Hepatocyte (in vitro differentiated cells): Measurements from ENCODE around the gene CXCR3. TPM values are rescaled to one million over a fixed set of nuclear protein-coding genes. Genes with fewer than 3 reads are reported as not detected.
"Not testable (repeated sequence)": the region's sequence is repeated elsewhere in the genome, so short reads cannot be mapped to it uniquely, and the experiment has no call there.

Source experiments
- DNase-seq: peaks from one replicate; pipeline ENCODE4 v3.0.0-alpha.2; 2016; ENCODE audit warnings: low spot score
- H2AFZ ChIP-seq: fragments of 200-600 bp; sonication (generic); 2 replicates; pipeline ENCODE4 v1.6.0; 2016; ENCODE audit warnings: antibody characterized with exemption, mild to moderate bottlenecking
- H3K27ac ChIP-seq: fragments of 200-600 bp; sonication (generic); 2 replicates; pipeline ENCODE4 v1.5.1; 2016; ENCODE audit warnings: mild to moderate bottlenecking
- H3K27me3 ChIP-seq: fragments of 200-600 bp; sonication (generic); 2 replicates; pipeline ENCODE4 v1.6.1; 2016
- H3K36me3 ChIP-seq: fragments of 200-600 bp; sonication (generic); replicated peaks from 2 replicates; pipeline ENCODE4 v1.5.1; 2016; ENCODE audit warnings: low read depth; ENCODE audit not compliant: insufficient read depth
- H3K4me1 ChIP-seq: fragments of 200-600 bp; sonication (generic); 2 replicates; pipeline ENCODE4 v1.5.1; 2016; ENCODE audit warnings: mild to moderate bottlenecking, moderate library complexity; ENCODE audit not compliant: insufficient read depth
- H3K4me2 ChIP-seq: fragments of 200-600 bp; sonication (generic); 2 replicates; pipeline ENCODE4 v1.6.0; 2016
- H3K4me3 ChIP-seq: fragments of 200-600 bp; sonication (generic); 2 replicates; pipeline ENCODE4 v1.5.1; 2016; ENCODE audit warnings: mild to moderate bottlenecking
- H3K79me2 ChIP-seq: fragments of 200-600 bp; sonication (generic); 2 replicates; pipeline ENCODE4 v1.6.0; 2017; ENCODE audit warnings: mild to moderate bottlenecking
- H3K9me2 ChIP-seq: fragments of 200-600 bp; sonication (generic); replicated peaks from 2 replicates; pipeline ENCODE4 v1.6.0; 2017; ENCODE audit warnings: mild to moderate bottlenecking; ENCODE audit not compliant: insufficient read depth
- H3K9me3 ChIP-seq: fragments of 200-600 bp; sonication (generic); 2 replicates; pipeline ENCODE4 v1.5.1; 2016; ENCODE audit warnings: low read depth, mild to moderate bottlenecking
- H4K20me1 ChIP-seq: fragments of 200-600 bp; sonication (generic); 2 replicates; pipeline ENCODE4 v1.6.0; 2016; ENCODE audit warnings: mild to moderate bottlenecking; ENCODE audit not compliant: insufficient read depth, poor library complexity, severe bottlenecking
- EZH2 ChIP-seq: fragments of 200-600 bp; sonication (generic); IDR thresholded peaks from 2 replicates; pipeline ENCODE4 v1.6.1; 2016; ENCODE audit warnings: antibody characterized with exemption, mild to moderate bottlenecking, borderline replicate concordance
- EZH2phosphoT487 ChIP-seq: fragments of 200-600 bp; sonication (generic); IDR thresholded peaks from one replicate; pipeline ENCODE4 v1.6.1; 2018; ENCODE audit warnings: antibody characterized with exemption, mild to moderate bottlenecking, low read depth, moderate library complexity; ENCODE audit not compliant: unreplicated experiment, severe bottlenecking
- WGBS: methylation state at CpG from one replicate; pipeline ENCODE4 v1.1.6; 2016; ENCODE audit warnings: low lambda C conversion rate; ENCODE audit errors: missing lambda C conversion rate; 5-methylcytosine and 5-hydroxymethylcytosine counted together
- polyA plus RNA-seq: library from polyadenylated mRNA; unstranded; fragments of >200 nt; fragmentation: Nextera tagmentation; extraction: Ambion mirVana; gene quantifications from 2 replicates; pipeline ENCODE4 v1.2.1, GENCODE V29; 2016
- total RNA-seq: library from RNA; depleted of rRNA; stranded (reverse); fragments of >200 nt; gene quantifications from 2 replicates; pipeline ENCODE4 v1.2.3, GENCODE V29; 2014
- TF ChIP-seq, protein P1 (sequence below): fragments of 200-600 bp; sonication (generic); IDR thresholded peaks from 2 replicates; pipeline ENCODE4 v1.5.1; 2016; ENCODE audit warnings: antibody characterized with exemption, mild to moderate bottlenecking; ENCODE audit not compliant: poor library complexity

Gene CXCR3
- total and polyA plus RNA-seq, 2 experiments from 2014 or later = not detected

DNA sequence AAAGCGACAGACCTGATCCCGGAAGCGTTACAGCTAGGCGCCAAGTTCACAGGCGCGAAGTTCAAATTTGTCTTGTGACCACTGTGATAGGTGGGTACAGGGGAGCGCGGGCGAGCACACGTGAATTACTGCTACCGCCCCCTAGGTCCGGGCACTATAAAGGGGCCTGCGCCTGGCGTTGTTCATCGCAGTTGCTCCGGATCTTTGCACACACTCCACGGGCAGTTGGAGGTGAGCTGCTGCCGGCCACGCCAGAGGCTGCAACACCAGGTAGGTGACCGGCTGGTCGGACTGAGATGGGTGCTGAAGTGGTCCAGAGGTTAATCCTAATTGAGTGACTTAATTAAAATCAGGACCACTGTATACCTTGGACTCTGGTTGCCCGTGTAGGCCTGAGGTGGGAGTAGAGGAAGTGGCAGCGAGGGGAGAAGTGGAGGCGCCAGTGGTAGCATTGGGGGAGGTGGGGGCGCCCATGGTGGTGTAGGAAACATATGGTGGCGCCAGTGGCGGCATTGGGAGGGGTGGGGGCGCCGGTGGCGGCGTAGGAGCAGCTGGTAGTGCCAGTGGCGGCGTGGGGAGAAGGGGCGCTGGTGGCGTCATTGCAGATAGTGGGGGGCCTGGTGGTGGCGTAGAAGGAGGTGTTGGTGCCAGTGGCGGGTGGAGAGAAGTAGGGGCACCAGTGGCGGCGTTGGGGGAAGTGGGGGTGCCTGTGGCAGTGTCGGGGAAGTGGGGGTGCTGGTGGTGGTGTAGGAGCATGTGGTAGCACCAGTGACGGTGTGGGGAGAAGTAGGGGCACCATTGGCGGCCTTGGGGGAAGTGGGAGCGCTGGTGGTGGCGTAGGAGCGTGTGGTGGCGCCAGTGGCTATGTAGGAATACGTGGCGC is 39.8 kb downstream of the CXCR3 start, which contains the start of gene GCNA:
Gene GCNA (plus strand): TSS at position 185 of the 883 bp plus-strand sequence. CDS start 2,385 bp downstream, outside the sequence.
- Histone ChIP-seq H3K9me2 (no peaks in the 10 kb centered on the region), H3K4me1 (no peaks in the 10 kb centered on the region), H3K36me3 (no peaks in the 10 kb centered on the region), H3K4me2 (no peak within 1 kb of the TSS), H2AFZ (no peak within 1 kb of the TSS), H3K27me3 (no peaks in the 10 kb centered on the region), H3K27ac (no peak within 1 kb of the TSS), H3K4me3 (no peak within 1 kb of the TSS), H4K20me1 (no peaks in the 10 kb centered on the region), H3K9me3 (no peaks in the 10 kb centered on the region), H3K79me2 (no peaks in the 10 kb centered on the region)
- DNase-seq = no peak
- WGBS = 93% methylated on average over 41 of the region's 48 CpGs
- TF ChIP-seq, protein P1, sequence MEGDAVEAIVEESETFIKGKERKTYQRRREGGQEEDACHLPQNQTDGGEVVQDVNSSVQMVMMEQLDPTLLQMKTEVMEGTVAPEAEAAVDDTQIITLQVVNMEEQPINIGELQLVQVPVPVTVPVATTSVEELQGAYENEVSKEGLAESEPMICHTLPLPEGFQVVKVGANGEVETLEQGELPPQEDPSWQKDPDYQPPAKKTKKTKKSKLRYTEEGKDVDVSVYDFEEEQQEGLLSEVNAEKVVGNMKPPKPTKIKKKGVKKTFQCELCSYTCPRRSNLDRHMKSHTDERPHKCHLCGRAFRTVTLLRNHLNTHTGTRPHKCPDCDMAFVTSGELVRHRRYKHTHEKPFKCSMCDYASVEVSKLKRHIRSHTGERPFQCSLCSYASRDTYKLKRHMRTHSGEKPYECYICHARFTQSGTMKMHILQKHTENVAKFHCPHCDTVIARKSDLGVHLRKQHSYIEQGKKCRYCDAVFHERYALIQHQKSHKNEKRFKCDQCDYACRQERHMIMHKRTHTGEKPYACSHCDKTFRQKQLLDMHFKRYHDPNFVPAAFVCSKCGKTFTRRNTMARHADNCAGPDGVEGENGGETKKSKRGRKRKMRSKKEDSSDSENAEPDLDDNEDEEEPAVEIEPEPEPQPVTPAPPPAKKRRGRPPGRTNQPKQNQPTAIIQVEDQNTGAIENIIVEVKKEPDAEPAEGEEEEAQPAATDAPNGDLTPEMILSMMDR = no peak
- no peak for TF ChIP-seq EZH2
- TF ChIP-seq EZH2phosphoT487 = no peak

- Histone ChIP-seq H3K79me2 (no peaks in the 10 kb centered on the region), H3K36me3 (no peaks in the 10 kb centered on the region), H3K4me1 (no peaks in the 10 kb centered on the region), H3K27me3 (no peaks in the 10 kb centered on the region), H2AFZ (no peak overlapping the region), H3K4me2 (no peak overlapping the region), H3K9me3 (no peaks in the 10 kb centered on the region), H3K9me2 (no peaks in the 10 kb centered on the region), H3K27ac (no peak overlapping the region), H3K4me3 (no peak overlapping the region), H4K20me1 (no peaks in the 10 kb centered on the region)
- WGBS = 95% methylated on average over 10 of the region's 24 CpGs
- DNase-seq = no peak
- TF ChIP-seq EZH2 (no peak), EZH2phosphoT487 (no peak)
- TF ChIP-seq, protein P1 = no peak
Measured at GRCh38 chrX:71577682-71578081, 40.6 kb downstream of the CXCR3 start.

DNA sequence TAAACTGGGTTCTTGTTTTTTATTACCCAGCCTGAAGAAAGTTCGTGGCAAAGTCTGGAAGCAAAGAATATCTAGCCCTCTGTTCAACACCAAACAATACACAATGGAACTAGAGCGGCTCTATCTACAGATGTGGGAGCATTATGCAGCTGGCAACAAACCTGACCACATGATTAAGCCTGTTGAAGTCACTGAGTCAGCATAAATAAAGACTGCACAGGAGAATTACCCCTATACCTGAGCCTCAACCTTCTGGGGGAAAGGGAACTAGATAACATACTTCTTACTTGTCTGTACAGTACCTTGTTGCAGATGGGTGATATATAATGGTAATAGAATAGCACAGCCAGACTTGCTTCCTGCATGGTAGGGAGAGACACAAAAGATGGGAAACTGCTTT is 44.7 kb downstream of the CXCR3 start:
- WGBS = 53% methylated on average over 2 of the region's 2 CpGs
- H3K4me1 ChIP-seq = no peaks in the 10 kb centered on the region
- TF ChIP-seq EZH2 (no peak), EZH2phosphoT487 (no peak)
- TF ChIP-seq, protein P1 = no peak
- no peaks in the 10 kb centered on the region for H3K27me3 ChIP-seq
- H2AFZ ChIP-seq = no peak overlapping the region
- no peak overlapping the region for H3K27ac ChIP-seq
- H3K9me2 ChIP-seq = no peaks in the 10 kb centered on the region
- no peaks in the 10 kb centered on the region for H4K20me1 ChIP-seq
- H3K36me3 ChIP-seq = no peaks in the 10 kb centered on the region
- no peaks in the 10 kb centered on the region for H3K79me2 ChIP-seq
- no peak overlapping the region for H3K4me3 ChIP-seq
- H3K4me2 ChIP-seq = no peak overlapping the region
- no peak for DNase-seq
- no peaks in the 10 kb centered on the region for H3K9me3 ChIP-seq

GRCh38 chrX:71571390-71571789 is 46.9 kb downstream of the CXCR3 start:
- H2AFZ ChIP-seq, H3K4me1 ChIP-seq, H3K79me2 ChIP-seq, H4K20me1 ChIP-seq, H3K9me3 ChIP-seq, H3K9me2 ChIP-seq, H3K27me3 ChIP-seq, DNase-seq, H3K27ac ChIP-seq, H3K4me3 ChIP-seq, H3K4me2 ChIP-seq, H3K36me3 ChIP-seq: not testable (repeated sequence)
- 90% methylated on average over 8 of the region's 8 CpGs for WGBS
